ENCODE measurements around the gene EHMT2. TPM values are rescaled to one million over a fixed set of nuclear protein-coding genes. Genes with fewer than 3 reads are reported as not detected.

Gene EHMT2
- total RNA-seq, 1 donor from 2014 or later: 35.8 TPM

DNA sequence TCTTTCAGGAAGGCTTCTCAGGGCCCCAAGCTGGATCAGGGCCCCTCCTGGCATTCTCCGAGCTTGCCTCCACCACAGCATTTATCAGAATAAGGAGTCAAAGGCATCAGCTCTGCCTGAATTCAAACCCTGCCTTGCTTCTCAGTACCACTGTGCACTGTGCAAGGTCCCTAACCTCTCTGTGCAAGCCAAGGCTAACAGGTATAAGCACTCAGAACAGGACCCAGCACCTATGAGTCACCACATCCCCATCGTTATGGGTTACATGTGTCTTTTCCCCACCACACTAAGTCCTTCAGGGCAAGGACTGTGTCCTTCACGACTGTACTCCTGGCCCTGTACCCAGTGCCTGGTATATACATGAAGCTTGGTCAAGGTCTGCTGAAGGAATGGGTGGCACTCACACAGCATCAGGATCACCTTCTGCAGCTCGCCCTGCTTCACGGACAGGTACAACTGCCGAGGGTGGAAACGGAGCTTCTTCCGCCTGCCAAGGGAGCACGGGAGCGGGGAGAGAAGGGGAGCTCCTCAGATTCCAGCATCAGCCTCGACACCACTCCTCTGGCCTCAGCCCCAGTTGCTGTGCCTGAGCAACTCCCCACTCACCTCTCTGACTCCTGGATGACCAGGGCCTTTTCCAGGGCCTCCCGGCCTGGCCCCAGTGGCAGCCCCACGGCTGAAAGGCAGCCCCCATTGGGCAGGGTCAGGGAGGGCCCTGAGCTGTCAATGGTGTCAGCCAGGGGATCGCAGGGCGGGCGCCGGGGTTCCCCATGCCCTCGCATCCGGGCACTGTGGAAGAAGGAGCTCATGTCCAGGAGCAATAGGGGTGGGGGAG, 10.1 kb downstream of the EHMT2 start:
- Histone ChIP-seq H4K20me1 (ENCODE audit: insufficient read depth, low read length) (no peaks in the 10 kb centered on the region), H3K4me2 (ENCODE audit: low read length) (no peak overlapping the region), H2AFZ (ENCODE audit: low read depth, low read length) (no peak overlapping the region), H3K36me3 (ENCODE audit: insufficient read depth, low read length) (peaks cover 19% of the 10 kb centered on the region), H3K79me2 (ENCODE audit: insufficient read depth, low read length) (no peaks in the 10 kb centered on the region), H3K4me3 (ENCODE audit: insufficient read depth, low read depth, low read length) (no peak overlapping the region), H3K27ac (ENCODE audit: low read depth, low read length) (no peak overlapping the region), H3K9me3 (ENCODE audit: insufficient read depth, low read depth, low read length) (no peaks in the 10 kb centered on the region), H3K27me3 (ENCODE audit: insufficient read depth, low read length) (no peaks in the 10 kb centered on the region), H3K9ac (ENCODE audit: low read length) (no peak overlapping the region), H3K4me1 (ENCODE audit: insufficient read depth, low read length) (peaks cover 4% of the 10 kb centered on the region)
- Mint-ChIP-seq H3K27me3 (ENCODE audit: low read depth, unreplicated experiment) (no peaks in the 10 kb centered on the region), H3K9me3 (ENCODE audit: unreplicated experiment) (no peaks in the 10 kb centered on the region), H3K36me3 (ENCODE audit: low read depth, unreplicated experiment) (peaks cover 28% of the 10 kb centered on the region), H3K4me3 (ENCODE audit: unreplicated experiment) (no peak overlapping the region), H3K27ac (ENCODE audit: unreplicated experiment) (no peak overlapping the region), H3K4me1 (ENCODE audit: low read depth, unreplicated experiment) (peaks cover 1% of the 10 kb centered on the region)
- FAIRE-seq (no peak), DNase-seq (ENCODE audit: low read depth) (no peak)
- TF ChIP-seq EZH2 (IDR thresholded peaks at IDR 0.05; ENCODE audit: insufficient read depth, low read length): no peak
- TF ChIP-seq, protein P1, sequence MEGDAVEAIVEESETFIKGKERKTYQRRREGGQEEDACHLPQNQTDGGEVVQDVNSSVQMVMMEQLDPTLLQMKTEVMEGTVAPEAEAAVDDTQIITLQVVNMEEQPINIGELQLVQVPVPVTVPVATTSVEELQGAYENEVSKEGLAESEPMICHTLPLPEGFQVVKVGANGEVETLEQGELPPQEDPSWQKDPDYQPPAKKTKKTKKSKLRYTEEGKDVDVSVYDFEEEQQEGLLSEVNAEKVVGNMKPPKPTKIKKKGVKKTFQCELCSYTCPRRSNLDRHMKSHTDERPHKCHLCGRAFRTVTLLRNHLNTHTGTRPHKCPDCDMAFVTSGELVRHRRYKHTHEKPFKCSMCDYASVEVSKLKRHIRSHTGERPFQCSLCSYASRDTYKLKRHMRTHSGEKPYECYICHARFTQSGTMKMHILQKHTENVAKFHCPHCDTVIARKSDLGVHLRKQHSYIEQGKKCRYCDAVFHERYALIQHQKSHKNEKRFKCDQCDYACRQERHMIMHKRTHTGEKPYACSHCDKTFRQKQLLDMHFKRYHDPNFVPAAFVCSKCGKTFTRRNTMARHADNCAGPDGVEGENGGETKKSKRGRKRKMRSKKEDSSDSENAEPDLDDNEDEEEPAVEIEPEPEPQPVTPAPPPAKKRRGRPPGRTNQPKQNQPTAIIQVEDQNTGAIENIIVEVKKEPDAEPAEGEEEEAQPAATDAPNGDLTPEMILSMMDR (IDR thresholded peaks at IDR 0.05; ENCODE audit: insufficient read depth, low read depth, low read length): no peak

DNA sequence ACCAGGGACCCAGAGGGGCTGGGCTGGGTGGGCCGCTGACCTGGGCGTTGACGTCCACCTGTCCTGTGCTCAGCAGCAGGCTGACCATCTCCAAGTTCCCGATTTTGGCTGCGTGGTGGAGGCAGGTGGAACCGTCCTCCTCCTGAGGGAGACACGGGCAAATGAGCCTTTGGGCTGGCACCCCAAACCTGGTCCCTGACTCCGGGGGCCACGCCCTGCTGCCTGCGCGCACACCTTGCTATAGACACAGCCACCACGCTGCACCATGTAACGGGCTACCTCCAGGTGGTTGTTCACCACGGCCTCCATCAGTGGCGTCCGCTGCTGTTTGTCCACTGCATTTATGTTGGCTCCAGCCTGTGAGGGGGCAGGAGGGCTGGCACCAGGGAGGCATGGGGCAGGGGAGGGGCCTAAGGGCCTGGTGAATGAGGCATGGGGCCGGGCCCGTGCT, 10.9 kb downstream of the EHMT2 start:
- Mint-ChIP-seq H3K27me3 (ENCODE audit: low read depth, unreplicated experiment) (no peaks in the 10 kb centered on the region), H3K36me3 (ENCODE audit: low read depth, unreplicated experiment) (peaks cover 27% of the 10 kb centered on the region), H3K4me3 (ENCODE audit: unreplicated experiment) (no peak overlapping the region), H3K27ac (ENCODE audit: unreplicated experiment) (no peak overlapping the region), H3K4me1 (ENCODE audit: low read depth, unreplicated experiment) (peaks cover 6% of the 10 kb centered on the region), H3K9me3 (ENCODE audit: unreplicated experiment) (no peaks in the 10 kb centered on the region)
- Histone ChIP-seq H3K9ac (ENCODE audit: low read length) (no peak overlapping the region), H3K9me3 (ENCODE audit: insufficient read depth, low read depth, low read length) (no peaks in the 10 kb centered on the region), H3K36me3 (ENCODE audit: insufficient read depth, low read length) (peaks cover 19% of the 10 kb centered on the region), H2AFZ (ENCODE audit: low read depth, low read length) (no peak overlapping the region), H3K4me2 (ENCODE audit: low read length) (no peak overlapping the region), H3K4me3 (ENCODE audit: insufficient read depth, low read depth, low read length) (no peak overlapping the region), H3K27ac (ENCODE audit: low read depth, low read length) (no peak overlapping the region), H3K79me2 (ENCODE audit: insufficient read depth, low read length) (no peaks in the 10 kb centered on the region), H3K27me3 (ENCODE audit: insufficient read depth, low read length) (no peaks in the 10 kb centered on the region), H4K20me1 (ENCODE audit: insufficient read depth, low read length) (no peaks in the 10 kb centered on the region), H3K4me1 (ENCODE audit: insufficient read depth, low read length) (peaks cover 4% of the 10 kb centered on the region)
- TF ChIP-seq EZH2 (IDR thresholded peaks at IDR 0.05; ENCODE audit: insufficient read depth, low read length): no peak
- TF ChIP-seq, protein P1 (IDR thresholded peaks at IDR 0.05; ENCODE audit: insufficient read depth, low read depth, low read length): no peak
- DNase-seq (ENCODE audit: low read depth) (no peak), FAIRE-seq (no peak)

DNA sequence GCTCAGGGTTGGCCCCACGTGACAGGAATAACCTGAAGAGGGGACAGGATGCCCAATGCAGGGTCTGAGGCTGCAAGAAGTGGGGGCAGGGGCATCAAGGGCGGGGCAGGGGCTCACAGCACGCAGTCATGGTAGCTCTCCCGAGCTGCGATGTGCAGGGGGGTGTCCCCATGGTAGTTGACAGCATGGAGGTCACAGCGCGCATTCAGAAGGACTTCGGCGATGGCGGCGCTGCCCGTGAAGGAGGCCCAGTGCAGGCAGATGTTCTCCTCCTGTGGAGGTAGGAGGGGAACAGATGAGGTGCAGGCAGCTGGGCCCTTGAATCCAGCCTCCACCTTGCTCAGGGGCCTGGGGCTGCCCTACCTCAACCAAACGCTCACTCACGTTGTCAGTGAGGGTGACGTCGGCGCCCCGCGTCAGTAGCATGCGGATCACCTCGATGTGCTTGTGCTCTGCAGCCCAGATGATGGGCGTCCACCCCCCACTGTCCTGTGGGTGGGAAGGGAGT, 12.9 kb downstream of the EHMT2 start:
- DNase-seq (ENCODE audit: low read depth) (no peak), FAIRE-seq (no peak)
- peaks cover 4% of the 10 kb centered on the region for H3K4me1 ChIP-seq (ENCODE audit: insufficient read depth, low read length)
- no peak for TF ChIP-seq EZH2 (IDR thresholded peaks at IDR 0.05; ENCODE audit: insufficient read depth, low read length)
- TF ChIP-seq, protein P1 (IDR thresholded peaks at IDR 0.05; ENCODE audit: insufficient read depth, low read depth, low read length): no peak
- no peak overlapping the region for H3K9ac ChIP-seq (ENCODE audit: low read length)
- H3K4me1 Mint-ChIP-seq (ENCODE audit: low read depth, unreplicated experiment): peaks cover 6% of the 10 kb centered on the region
- H4K20me1 ChIP-seq (ENCODE audit: insufficient read depth, low read length): peaks cover 7% of the 10 kb centered on the region
- no peak overlapping the region for H3K4me3 Mint-ChIP-seq (ENCODE audit: unreplicated experiment)
- H3K27ac Mint-ChIP-seq (ENCODE audit: unreplicated experiment): no peak overlapping the region
- no peaks in the 10 kb centered on the region for H3K9me3 Mint-ChIP-seq (ENCODE audit: unreplicated experiment)
- no peaks in the 10 kb centered on the region for H3K27me3 Mint-ChIP-seq (ENCODE audit: low read depth, unreplicated experiment)
- H3K36me3 ChIP-seq (ENCODE audit: insufficient read depth, low read length): peaks cover 32% of the 10 kb centered on the region
- no peaks in the 10 kb centered on the region for H3K27me3 ChIP-seq (ENCODE audit: insufficient read depth, low read length)
- no peaks in the 10 kb centered on the region for H3K79me2 ChIP-seq (ENCODE audit: insufficient read depth, low read length)
- H3K9me3 ChIP-seq (ENCODE audit: insufficient read depth, low read depth, low read length): no peaks in the 10 kb centered on the region
- H3K36me3 Mint-ChIP-seq (ENCODE audit: low read depth, unreplicated experiment): peaks cover 31% of the 10 kb centered on the region
- no peak overlapping the region for H3K27ac ChIP-seq (ENCODE audit: low read depth, low read length)
- H2AFZ ChIP-seq (ENCODE audit: low read depth, low read length): no peak overlapping the region
- no peak overlapping the region for H3K4me2 ChIP-seq (ENCODE audit: low read length)
- no peak overlapping the region for H3K4me3 ChIP-seq (ENCODE audit: insufficient read depth, low read depth, low read length)

Data from astrocyte (in vitro differentiated cells and primary cell).